ENCODE measurements around the gene OR13F1.

DNA sequence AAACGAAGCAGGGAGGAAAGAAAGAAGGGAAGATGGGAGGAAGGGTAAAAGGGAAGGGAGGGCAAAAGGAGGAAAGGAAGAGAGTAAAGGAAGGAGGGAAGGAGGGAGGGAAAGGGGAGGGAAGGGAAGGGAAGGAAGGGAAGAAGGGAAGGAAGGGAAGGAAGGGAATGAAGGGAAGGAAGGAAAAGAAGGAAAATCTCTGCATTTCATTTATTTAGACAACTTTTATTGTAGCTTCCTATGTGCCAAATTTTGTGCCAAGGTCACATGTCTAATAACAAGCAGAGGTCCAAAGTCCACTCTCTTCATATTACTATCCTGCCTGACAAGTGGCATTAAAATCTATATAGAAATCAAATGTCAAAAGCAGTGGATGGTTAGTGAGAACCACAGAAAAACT, 35.2 kb downstream of the OR13F1 start:
- no peak for TF ChIP-seq EP300 (IDR thresholded peaks at IDR 0.05; ENCODE audit: borderline replicate concordance)
- TF ChIP-seq, protein P1, sequence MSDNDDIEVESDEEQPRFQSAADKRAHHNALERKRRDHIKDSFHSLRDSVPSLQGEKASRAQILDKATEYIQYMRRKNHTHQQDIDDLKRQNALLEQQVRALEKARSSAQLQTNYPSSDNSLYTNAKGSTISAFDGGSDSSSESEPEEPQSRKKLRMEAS (IDR thresholded peaks at IDR 0.05), result no peak
- no peak for TF ChIP-seq CREB1 (IDR thresholded peaks at IDR 0.05; ENCODE audit: low read depth)
- no peak for TF ChIP-seq REST (IDR thresholded peaks at IDR 0.05; ENCODE audit: low read depth)
- TF ChIP-seq CEBPB (IDR thresholded peaks at IDR 0.05), result no peak
- TF ChIP-seq TCF12 (IDR thresholded peaks at IDR 0.05; ENCODE audit: low read depth), result no peak
- no peak for TF ChIP-seq TAF1 (IDR thresholded peaks at IDR 0.05; ENCODE audit: low read depth)
- no peak for TF ChIP-seq YY1 (IDR thresholded peaks at IDR 0.05; ENCODE audit: low read depth)
- TF ChIP-seq NFIC (IDR thresholded peaks at IDR 0.05), result no peak
- TF ChIP-seq FOXM1 (IDR thresholded peaks at IDR 0.05; ENCODE audit: borderline replicate concordance, low read depth), result no peak
- no peak for TF ChIP-seq ZBTB7A (IDR thresholded peaks at IDR 0.05; ENCODE audit: low read depth)
- TF ChIP-seq RAD21 (IDR thresholded peaks at IDR 0.05; ENCODE audit: low read depth), result no peak

Data from Ishikawa (cell line).